ENCODE data around the gene NDUFS8.

DNA sequence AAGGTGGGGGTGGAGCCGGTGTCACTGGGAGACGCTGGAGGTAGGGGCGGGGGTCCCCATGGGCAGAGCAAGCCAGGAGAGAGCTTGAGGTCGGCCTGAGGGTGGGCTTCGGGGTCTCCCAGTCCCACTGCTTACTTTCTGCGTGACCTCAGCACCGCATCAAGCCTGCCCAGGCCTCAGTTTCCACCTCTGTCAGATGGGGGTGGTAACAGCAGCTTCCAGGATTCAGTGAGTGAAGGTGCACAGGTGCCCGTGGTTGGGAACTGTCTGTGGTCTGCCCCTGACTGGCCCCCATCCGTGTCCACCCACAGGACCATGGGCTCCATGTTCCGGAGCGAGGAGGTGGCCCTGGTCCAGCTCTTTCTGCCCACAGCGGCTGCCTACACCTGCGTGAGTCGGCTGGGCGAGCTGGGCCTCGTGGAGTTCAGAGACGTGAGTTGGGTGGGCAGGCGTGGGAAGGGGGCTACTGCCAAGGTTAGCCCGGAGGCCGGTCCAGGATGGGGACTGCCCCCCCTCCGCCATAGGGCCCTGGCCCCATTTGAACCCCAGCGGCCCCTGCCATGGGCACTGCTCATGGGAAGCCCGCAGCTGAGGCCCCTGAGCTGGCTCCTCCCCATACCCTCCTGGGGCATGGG is 10.6 kb downstream of the NDUFS8 start:
- TF ChIP-seq CTCF (conservative IDR thresholded peaks at IDR 0.05; ENCODE audit: low read length) (no peak), EZH2phosphoT487 (IDR thresholded peaks at IDR 0.05; ENCODE audit: borderline replicate concordance) (no peak)
